Subcutaneous adipose tissue (tissue), 4 donors: ENCODE data around the gene ZBTB49. TPM values are rescaled to one million over a fixed set of nuclear protein-coding genes. Genes with fewer than 3 reads are reported as not detected.

Experiments
- CTCF ChIP-seq: fragments of 450-650 bp; IDR thresholded peaks from one replicate; pipeline ENCODE4 v1.5.1; 2016; ENCODE audit warnings: low read depth, mild to moderate bottlenecking, control low read depth, antibody characterized with exemption, moderate library complexity
- total RNA-seq, 4 donors: library from RNA; depleted of rRNA; stranded (reverse); fragments of >200 nt; gene quantifications; one replicate each; pipeline ENCODE4 v1.1.0, GENCODE V29; 2016

ZBTB49 gene
- total RNA-seq, 4 donors from 2014 or later: 1.9 to 7.0 (median 4.0) TPM

DNA sequence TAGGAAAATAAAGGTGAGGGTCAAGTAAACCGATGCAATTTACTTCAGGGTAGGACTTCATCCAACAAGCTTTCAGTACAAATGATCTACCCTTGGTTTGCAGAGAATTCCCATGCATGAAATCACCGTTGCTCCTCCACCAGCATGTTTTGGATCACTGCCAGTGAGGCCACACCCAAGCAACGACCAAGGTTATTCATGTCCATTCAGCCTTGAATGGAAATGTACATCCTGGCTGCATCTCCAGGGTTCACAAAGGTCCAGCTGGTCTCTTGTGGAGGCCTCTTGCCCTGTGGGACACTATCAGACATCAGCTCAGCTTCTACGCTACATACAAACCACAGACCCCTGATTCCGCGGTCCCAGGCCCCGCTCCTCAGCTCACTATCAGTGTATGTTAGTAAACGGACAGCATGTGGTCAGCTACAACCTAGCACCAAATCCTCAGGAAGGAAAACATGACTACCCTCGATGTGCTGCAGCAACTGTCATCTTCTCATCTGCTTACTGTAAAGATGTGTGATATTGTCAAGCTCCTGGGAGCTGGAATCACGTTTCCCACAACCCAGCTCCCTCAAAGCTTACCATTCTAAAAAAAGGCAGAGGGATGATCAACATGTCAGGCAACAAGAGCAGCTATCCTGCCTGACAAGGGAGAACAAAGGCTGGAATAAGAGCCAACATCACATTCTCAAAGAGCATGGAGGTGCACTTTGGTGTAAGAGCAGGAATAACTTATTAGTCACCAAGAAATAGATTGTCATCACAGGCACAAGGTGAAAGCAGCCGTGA is 5.0 kb upstream of the ZBTB49 start:
- no peak for TF ChIP-seq CTCF

- no peak for TF ChIP-seq CTCF
These were observed 2.0 kb upstream of the ZBTB49 start for GRCh38 chr4:4288098-4288497.

GRCh38 chr4:4289055-4289454 is 996 bp upstream of the ZBTB49 start:
- TF ChIP-seq CTCF: no peak

DNA sequence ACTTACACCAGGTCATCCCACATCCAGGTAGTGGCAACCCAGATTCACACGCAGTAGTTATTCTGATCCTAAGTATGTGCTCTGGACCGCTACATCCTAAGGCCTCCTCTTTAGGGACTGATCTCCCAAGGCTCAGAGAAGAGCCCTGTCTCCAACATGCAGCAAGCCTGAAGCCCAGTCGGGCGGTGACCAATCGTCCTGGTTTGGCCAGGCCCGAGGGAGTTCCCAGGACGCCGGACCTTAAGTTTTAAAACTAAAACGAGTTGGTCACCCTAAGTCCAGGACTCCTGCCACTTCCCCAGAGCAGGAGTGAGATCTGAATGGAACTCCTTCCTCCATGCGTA is 482 bp upstream of the ZBTB49 start:
- no peak for TF ChIP-seq CTCF

DNA sequence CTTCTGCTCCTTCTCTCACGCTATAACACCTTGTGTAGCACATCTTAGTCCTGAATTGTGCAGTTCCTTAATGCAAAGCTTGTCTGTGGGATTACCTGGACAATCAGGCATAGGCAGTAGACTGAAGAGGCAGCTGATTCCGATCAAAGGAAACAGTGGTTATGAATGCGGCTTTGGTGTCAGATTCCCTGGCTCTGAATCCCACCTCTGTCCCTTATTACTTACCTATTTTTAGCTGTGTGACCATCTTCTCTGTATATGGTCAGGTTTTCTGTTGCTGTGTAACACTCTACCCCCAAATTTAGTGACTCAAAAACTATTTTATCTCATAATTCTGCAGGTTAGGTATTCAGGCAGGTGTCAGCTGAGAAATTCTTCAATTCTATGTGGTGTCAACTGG is 3.2 kb downstream of the ZBTB49 start:
- no peak for TF ChIP-seq CTCF

DNA sequence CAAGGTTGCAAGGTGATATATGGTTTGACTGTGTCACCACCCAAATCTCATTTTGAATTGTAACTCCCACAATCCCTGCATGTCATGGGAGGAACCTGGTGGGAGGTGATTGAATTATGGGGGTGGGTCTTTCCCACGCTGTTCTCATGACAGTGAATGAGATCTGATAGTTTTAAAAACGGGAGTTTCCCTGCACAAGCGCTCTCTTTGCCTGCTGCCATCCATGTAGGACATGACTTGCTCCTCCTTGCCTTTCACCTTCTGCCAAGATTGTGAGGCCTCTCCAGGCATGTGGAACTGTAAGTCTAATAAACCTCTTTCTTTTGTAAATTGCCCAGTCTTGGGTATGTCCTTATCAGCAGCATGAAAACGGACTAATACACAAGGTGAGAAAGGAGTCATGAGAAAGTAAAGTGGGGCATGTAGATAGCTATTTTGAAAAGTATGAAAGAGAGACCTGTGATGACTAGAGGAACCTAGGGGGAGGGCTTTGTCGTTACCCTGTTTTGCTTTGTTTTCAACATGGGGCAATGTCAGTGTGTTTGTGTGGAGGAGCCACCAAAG is 6.3 kb downstream of the ZBTB49 start:
- no peak for TF ChIP-seq CTCF

- TF ChIP-seq CTCF: no peak
These were observed 9.0 kb downstream of the ZBTB49 start for GRCh38 chr4:4299006-4299405.
